GM12801 (cell line): ENCODE data around the gene ZNF385B.

Experiments
- CTCF ChIP-seq: IDR thresholded peaks from one replicate; pipeline ENCODE4 v1.5.1; 2011; ENCODE audit warnings: control low read depth; ENCODE audit not compliant: insufficient read length; ENCODE audit errors: extremely low read depth

ZNF385B gene

GRCh38 chr2:179854891-179855290 is 6.5 kb downstream of the ZNF385B start:
- TF ChIP-seq CTCF = no peak

- no peak for TF ChIP-seq CTCF
Observed at GRCh38 chr2:179853108-179853507, 8.3 kb downstream of the ZNF385B start.

GRCh38 chr2:179850188-179850587 is 11.2 kb downstream of the ZNF385B start:
- TF ChIP-seq CTCF = no peak

- TF ChIP-seq CTCF = no peak
Observed at GRCh38 chr2:179849719-179850118, 11.7 kb downstream of the ZNF385B start.

GRCh38 chr2:179843541-179843940 is 17.9 kb downstream of the ZNF385B start:
- TF ChIP-seq CTCF = no peak

GRCh38 chr2:179842498-179843153 is 18.8 kb downstream of the ZNF385B start:
- no peak for TF ChIP-seq CTCF

GRCh38 chr2:179840840-179841239 is 20.6 kb downstream of the ZNF385B start:
- no peak for TF ChIP-seq CTCF
